Activated CD4-positive, alpha-beta T cell treated with anti-CD3 and anti-CD28 coated beads for 36 hours (primary cell): ENCODE data around the gene ARHGAP25. TPM values are rescaled to one million over a fixed set of nuclear protein-coding genes. Genes with fewer than 3 reads are reported as not detected.

Source experiments
- ATAC-seq: fragments of 200-7000 bp; cut with Tn5 transposase; one replicate; pipeline ENCODE4 v1.10.0; 2021; ENCODE audit warnings: mild to moderate bottlenecking, moderate library complexity
- CTCF ChIA-PET: fragments of 350-600 bp; sonication (Branson Sonifier 250); formaldehyde crosslinking; loops from one replicate; lab custom pipeline; 2021; ENCODE audit warnings: antibody characterized with exemption; lab: Charles Lee
- POLR2A ChIA-PET: fragments of 350-600 bp; sonication (Branson Sonifier 250); formaldehyde crosslinking; loops from one replicate; lab custom pipeline; 2021; ENCODE audit warnings: antibody characterized with exemption, inconsistent platforms; lab: Charles Lee
- DNase-seq: peaks from one replicate; pipeline ENCODE4 v3.0.0-alpha.2; 2020
- H3K27ac Mint-ChIP-seq: one replicate; pipeline ENCODE4 v1.8.0; 2021; ENCODE audit warnings: mixed read lengths
- H3K27me3 Mint-ChIP-seq: one replicate; pipeline ENCODE4 v1.8.0; 2021; ENCODE audit warnings: mixed read lengths
- H3K36me3 Mint-ChIP-seq: one replicate; pipeline ENCODE4 v1.8.0; 2021; ENCODE audit warnings: low read depth, mixed read lengths
- H3K4me1 Mint-ChIP-seq: one replicate; pipeline ENCODE4 v1.8.0; 2021; ENCODE audit warnings: mixed read lengths
- H3K4me3 Mint-ChIP-seq: one replicate; pipeline ENCODE4 v1.8.0; 2021; ENCODE audit warnings: mild to moderate bottlenecking, moderate library complexity, mixed read lengths
- H3K9me3 Mint-ChIP-seq: one replicate; pipeline ENCODE4 v1.8.0; 2021; ENCODE audit warnings: low read depth, mixed read lengths
- intact Hi-C, 2 experiments: fragments of 100-400 bp; cut with DNase I in 1 of 2; cut with micrococcal nuclease in 1 of 2; formaldehyde crosslinking; loops; one replicate each; pipeline versions ENCODE4 v1.14.2 to v1.15.1; 2022 to 2024; cut with DNase I, micrococcal nuclease
- total RNA-seq, 2 experiments: library from RNA; stranded (reverse); gene quantifications; one replicate each; pipeline ENCODE4 v1.2.3, GENCODE V29; 2021

Gene ARHGAP25
- total RNA-seq, 2 experiments from 2014 or later: 57.9 to 73.2 TPM

DNA sequence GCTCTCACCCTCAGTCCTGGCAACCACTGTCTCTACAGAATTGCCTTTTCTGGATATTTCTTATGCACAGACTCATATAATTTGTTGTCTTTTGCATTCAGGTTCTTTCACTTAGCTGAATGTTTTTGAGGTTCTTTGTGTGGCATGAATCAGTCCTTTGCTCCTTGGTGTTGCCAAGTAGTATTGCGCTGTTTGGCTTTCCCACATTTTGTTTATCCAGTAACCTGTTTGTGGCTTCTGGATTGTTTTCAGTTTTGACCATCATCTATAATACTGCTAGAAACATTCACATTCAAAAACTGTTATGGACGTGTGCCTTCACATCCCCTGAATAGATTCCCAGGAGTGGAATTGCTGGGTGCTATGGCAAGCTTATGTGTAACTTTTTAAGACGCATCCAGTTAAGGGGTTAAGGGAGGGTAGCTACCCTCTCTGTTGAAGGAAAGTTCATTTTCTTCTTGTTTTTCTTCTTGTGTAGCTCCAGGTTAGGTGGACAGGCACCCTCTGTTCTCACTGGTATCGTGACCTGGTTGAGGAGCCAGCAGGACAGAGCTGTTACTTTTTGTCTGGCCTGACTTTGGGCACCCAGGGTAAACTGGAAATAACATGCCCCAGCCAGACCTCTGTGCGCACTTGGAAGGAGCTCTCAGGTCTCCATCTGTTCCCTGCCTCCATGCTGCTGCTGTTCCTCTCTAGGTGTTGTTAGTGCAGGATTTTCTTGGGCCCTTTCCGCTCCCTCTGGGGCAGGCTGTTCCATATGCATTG, 29.6 kb downstream of the ARHGAP25 start:
- no peak for DNase-seq
- CTCF ChIA-PET: interaction anchor here (0.5 to 4.7 kb wide), 16 partner anchors 10 to 301 kb away, joined by 3 to 81 read pairs (median 5); partner anchors contain the start of genes APLF and FBXO48
- Mint-ChIP-seq H3K27me3 (no peaks in the 10 kb centered on the region), H3K9me3 (no peaks in the 10 kb centered on the region), H3K4me1 (peaks cover 96% of the 10 kb centered on the region), H3K36me3 (peaks cover 16% of the 10 kb centered on the region), H3K4me3 (peak overlapping the region; percentile 69), H3K27ac (peak overlapping the region; percentile 96)
- intact Hi-C loops: loop anchor here in 1 of 2 experiments (2.0 to 10.0 kb wide), 3 partner anchors 511 to 1371 kb away; partner anchors contain the start of genes GFPT1 and PPP3R1
- POLR2A ChIA-PET: interaction anchor here (1.6 kb wide), 1 partner anchor 24 kb away, joined by 3 read pairs; no protein-coding TSS in a partner anchor
- no peak for ATAC-seq

DNA sequence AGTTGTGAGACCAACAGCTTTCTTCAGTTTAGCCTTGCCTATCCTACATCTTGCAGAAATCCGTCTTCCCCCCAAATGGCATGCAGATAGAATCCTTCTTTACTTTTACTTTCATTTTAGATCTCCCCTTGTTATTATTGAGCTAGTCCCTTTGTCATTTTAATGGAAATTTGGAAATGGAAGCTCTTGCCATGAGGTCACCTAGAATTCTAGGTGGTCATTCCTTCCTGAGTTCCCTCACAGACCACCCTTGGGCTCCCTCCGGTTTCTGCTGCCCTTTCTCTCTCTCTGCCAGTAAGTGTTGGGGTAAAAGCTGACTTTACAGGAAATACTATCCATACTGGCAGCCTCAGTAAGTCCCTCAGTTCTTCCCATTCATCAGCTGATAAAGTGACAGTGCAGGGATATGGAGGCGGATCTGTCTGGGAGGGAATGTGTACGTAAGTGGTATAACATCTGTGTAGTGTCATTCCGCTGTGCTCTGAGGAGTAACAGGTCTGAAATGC, 30.2 kb downstream of the ARHGAP25 start:
- no peak for DNase-seq
- Mint-ChIP-seq H3K27me3 (no peaks in the 10 kb centered on the region), H3K27ac (peak overlapping the region; percentile 96), H3K9me3 (no peaks in the 10 kb centered on the region), H3K4me1 (peaks cover 97% of the 10 kb centered on the region), H3K4me3 (peak overlapping the region; percentile 69), H3K36me3 (peaks cover 12% of the 10 kb centered on the region)
- no peak for ATAC-seq
- intact Hi-C loops: loop anchor here (2.0 to 10.0 kb wide), 4 partner anchors 142 to 1370 kb away; partner anchors contain the start of genes GFPT1 (in 1 of the 2) and PPP3R1 (in 1 of the 2)
- CTCF ChIA-PET: interaction anchor here (0.7 to 4.7 kb wide), 14 partner anchors 9 to 301 kb away, joined by 3 to 81 read pairs (median 5); partner anchors contain the start of genes APLF and FBXO48
- POLR2A ChIA-PET: interaction anchor here (1.6 kb wide), 1 partner anchor 25 kb away, joined by 3 read pairs; no protein-coding TSS in a partner anchor

GRCh38 chr2:68765739-68766375, 31.2 kb downstream of the ARHGAP25 start:
- ChIA-PET CTCF (interaction anchor here (0.6 to 3.0 kb wide), 14 partner anchors 8 to 329 kb away, joined by 3 to 35 read pairs (median 4); partner anchors contain the start of gene ARHGAP25), POLR2A (interaction anchor here (0.7 to 0.8 kb wide), 4 partner anchors 9 to 25 kb away, joined by 3 to 4 read pairs (median 4); no protein-coding TSS in a partner anchor)
- Mint-ChIP-seq H3K27ac (peak overlapping the region; percentile 99), H3K27me3 (no peaks in the 10 kb centered on the region), H3K36me3 (peaks cover 13% of the 10 kb centered on the region), H3K4me3 (peak overlapping the region; percentile 72), H3K9me3 (no peaks in the 10 kb centered on the region), H3K4me1 (peaks cover 98% of the 10 kb centered on the region)
- intact Hi-C loops: loop anchor here (1.0 to 10.0 kb wide), 11 partner anchors 13 to 1369 kb away; partner anchors contain the start of genes APLF (in 1 of the 2), ARHGAP25 (in 1 of the 2), FBXO48 (in 1 of the 2) and GFPT1 (in 1 of the 2)
- no peak for DNase-seq
- no peak for ATAC-seq

DNA sequence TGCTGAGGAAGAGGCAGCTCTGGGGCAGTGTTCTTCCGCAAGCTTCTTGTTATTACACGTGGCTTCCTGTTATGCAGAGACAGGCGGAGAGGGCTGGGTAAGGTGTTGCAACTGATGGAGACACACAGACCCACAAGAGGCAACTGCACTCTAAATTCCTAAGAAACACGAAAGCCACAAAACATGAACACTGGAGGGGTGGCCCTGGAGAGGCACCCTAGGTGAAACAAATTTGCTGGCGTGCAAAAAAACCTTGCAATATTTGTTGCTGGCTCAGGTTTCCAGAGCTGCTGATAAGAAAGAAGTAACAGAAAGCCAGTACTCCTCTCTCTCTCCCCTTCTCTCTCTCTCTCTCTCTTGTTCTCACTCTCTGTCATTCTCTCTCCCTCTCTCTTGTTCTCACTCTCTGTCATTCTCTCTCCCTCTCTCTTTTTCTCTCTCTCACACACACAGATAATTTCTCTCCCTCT, 31.8 kb downstream of the ARHGAP25 start:
- Mint-ChIP-seq H3K27ac (peak overlapping the region; percentile 99), H3K4me3 (peak overlapping the region; percentile 72), H3K36me3 (peaks cover 15% of the 10 kb centered on the region), H3K9me3 (no peaks in the 10 kb centered on the region), H3K4me1 (peaks cover 98% of the 10 kb centered on the region), H3K27me3 (no peaks in the 10 kb centered on the region)
- intact Hi-C loops: loop anchor here (1.0 to 10.0 kb wide), 10 partner anchors 14 to 1368 kb away; partner anchors contain the start of genes APLF (in 1 of the 2), ARHGAP25 (in 1 of the 2), FBXO48 (in 1 of the 2) and GFPT1 (in 1 of the 2)
- ChIA-PET POLR2A (interaction anchor here (0.7 to 0.8 kb wide), 4 partner anchors 9 to 26 kb away, joined by 3 to 4 read pairs (median 4); no protein-coding TSS in a partner anchor), CTCF (interaction anchor here (0.6 to 3.0 kb wide), 14 partner anchors 9 to 329 kb away, joined by 3 to 35 read pairs (median 4); partner anchors contain the start of gene ARHGAP25)
- peak; percentile 79 for DNase-seq
- ATAC-seq: peak; percentile 67

GRCh38 chr2:68767031-68767961, 32.7 kb downstream of the ARHGAP25 start:
- H3K4me1 Mint-ChIP-seq: peaks cover 98% of the 10 kb centered on the region
- peak; percentile 62 for DNase-seq
- no peaks in the 10 kb centered on the region for H3K9me3 Mint-ChIP-seq
- intact Hi-C loops: loop anchor here (1.0 to 10.0 kb wide), 10 partner anchors 14 to 1368 kb away; partner anchors contain the start of genes APLF (in 1 of the 2), ARHGAP25 (in 1 of the 2), FBXO48 (in 1 of the 2) and GFPT1 (in 1 of the 2)
- H3K4me3 Mint-ChIP-seq: peak overlapping the region; percentile 72
- peak; percentile 30 for ATAC-seq
- H3K36me3 Mint-ChIP-seq: peaks cover 18% of the 10 kb centered on the region
- H3K27ac Mint-ChIP-seq: peak overlapping the region; percentile 99
- ChIA-PET POLR2A (interaction anchor here (0.5 to 1.3 kb wide), 4 partner anchors 16 to 50 kb away, joined by 3 to 5 read pairs (median 4); no protein-coding TSS in a partner anchor), CTCF (interaction anchor here (0.6 to 3.0 kb wide), 11 partner anchors 12 to 303 kb away, joined by 3 to 35 read pairs (median 4); no protein-coding TSS in a partner anchor)
- H3K27me3 Mint-ChIP-seq: no peaks in the 10 kb centered on the region

DNA sequence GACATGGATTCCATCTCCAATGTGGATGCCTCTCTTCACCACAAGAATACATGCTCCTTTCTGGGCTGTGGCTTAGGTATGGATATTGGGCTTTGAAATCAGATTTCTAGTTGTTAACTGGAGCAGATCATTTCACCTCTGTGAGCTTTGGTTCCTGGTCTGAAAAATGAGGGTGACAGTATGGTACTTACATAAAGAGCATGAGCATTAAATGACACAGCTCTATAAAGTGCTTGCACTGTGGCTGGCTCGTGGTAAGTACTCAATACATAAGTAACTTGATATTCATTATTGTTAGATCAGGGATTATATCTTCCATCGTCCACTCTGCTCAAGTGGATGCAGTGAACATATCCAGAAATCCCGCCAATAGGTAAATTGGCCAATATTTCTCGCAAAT, 33.4 kb downstream of the ARHGAP25 start:
- ATAC-seq (no peak), DNase-seq (no peak)
- Mint-ChIP-seq H3K36me3 (peaks cover 18% of the 10 kb centered on the region), H3K9me3 (no peaks in the 10 kb centered on the region), H3K4me3 (peak overlapping the region; percentile 72), H3K27me3 (no peaks in the 10 kb centered on the region), H3K27ac (peak overlapping the region; percentile 99), H3K4me1 (peaks cover 99% of the 10 kb centered on the region)
- intact Hi-C loops: loop anchor here (1.0 to 10.0 kb wide), 10 partner anchors 15 to 1367 kb away; partner anchors contain the start of genes APLF (in 1 of the 2), ARHGAP25 (in 1 of the 2), FBXO48 (in 1 of the 2) and GFPT1 (in 1 of the 2)
- ChIA-PET POLR2A (interaction anchor here (0.5 to 1.3 kb wide), 4 partner anchors 16 to 51 kb away, joined by 3 to 5 read pairs (median 4); no protein-coding TSS in a partner anchor), CTCF (interaction anchor here (0.6 to 3.0 kb wide), 9 partner anchors 9 to 304 kb away, joined by 3 to 35 read pairs (median 4); no protein-coding TSS in a partner anchor)

- peak overlapping the region; percentile 99 for H3K27ac Mint-ChIP-seq
- DNase-seq: no peak
- POLR2A ChIA-PET: interaction anchor here (0.8 kb wide), 1 partner anchor 17 kb away, joined by 4 read pairs; no protein-coding TSS in a partner anchor
- ATAC-seq: no peak
- peaks cover 18% of the 10 kb centered on the region for H3K36me3 Mint-ChIP-seq
- H3K4me3 Mint-ChIP-seq: peak overlapping the region; percentile 0
- no peaks in the 10 kb centered on the region for H3K9me3 Mint-ChIP-seq
- no peaks in the 10 kb centered on the region for H3K27me3 Mint-ChIP-seq
- intact Hi-C loops: loop anchor here (5.0 to 10.0 kb wide), 3 partner anchors 139 to 1366 kb away; partner anchors contain the start of gene GFPT1 (in 1 of the 2)
- CTCF ChIA-PET: interaction anchor here (0.6 to 3.0 kb wide), 9 partner anchors 8 to 305 kb away, joined by 3 to 35 read pairs (median 4); no protein-coding TSS in a partner anchor
- H3K4me1 Mint-ChIP-seq: peaks cover 100% of the 10 kb centered on the region
These were observed 33.9 kb downstream of the ARHGAP25 start for GRCh38 chr2:68768461-68768860.

DNA sequence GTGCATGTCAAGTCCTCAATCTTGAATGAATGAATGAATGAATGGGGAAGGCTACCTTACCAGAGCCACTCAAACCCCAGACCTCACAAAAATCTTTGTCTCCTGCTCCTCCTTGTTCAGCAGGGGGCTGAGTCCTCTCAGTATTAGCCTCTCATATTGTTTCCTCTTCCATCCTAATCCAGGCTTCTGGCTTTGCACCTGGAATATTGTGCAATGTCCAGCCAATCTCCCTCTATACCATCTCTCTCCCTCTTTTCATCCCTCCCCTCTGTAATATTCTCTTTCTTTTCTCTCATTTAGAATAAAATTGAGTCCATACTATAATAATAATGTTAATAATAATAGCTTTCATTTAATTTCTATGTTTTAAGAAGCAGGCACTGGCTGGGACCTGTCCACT, 34.3 kb downstream of the ARHGAP25 start:
- DNase-seq: no peak
- ChIA-PET POLR2A (no interaction called here), CTCF (interaction anchor here (0.6 to 1.8 kb wide), 9 partner anchors 9 to 175 kb away, joined by 3 to 7 read pairs (median 3); no protein-coding TSS in a partner anchor)
- peaks cover 21% of the 10 kb centered on the region for H3K36me3 Mint-ChIP-seq
- H3K4me1 Mint-ChIP-seq: peaks cover 100% of the 10 kb centered on the region
- H3K9me3 Mint-ChIP-seq: no peaks in the 10 kb centered on the region
- no peaks in the 10 kb centered on the region for H3K27me3 Mint-ChIP-seq
- peak overlapping the region; percentile 99 for H3K27ac Mint-ChIP-seq
- intact Hi-C loops: loop anchor here (5.0 to 10.0 kb wide), 3 partner anchors 138 to 1366 kb away; partner anchors contain the start of gene GFPT1 (in 1 of the 2)
- H3K4me3 Mint-ChIP-seq: peak overlapping the region; percentile 0
- ATAC-seq: no peak
